ENCODE measurements around the gene CUL4B.
"Not testable (repeated sequence)": the region's sequence is repeated elsewhere in the genome, so short reads cannot be mapped to it uniquely, and the experiment has no call there.

CUL4B gene

DNA sequence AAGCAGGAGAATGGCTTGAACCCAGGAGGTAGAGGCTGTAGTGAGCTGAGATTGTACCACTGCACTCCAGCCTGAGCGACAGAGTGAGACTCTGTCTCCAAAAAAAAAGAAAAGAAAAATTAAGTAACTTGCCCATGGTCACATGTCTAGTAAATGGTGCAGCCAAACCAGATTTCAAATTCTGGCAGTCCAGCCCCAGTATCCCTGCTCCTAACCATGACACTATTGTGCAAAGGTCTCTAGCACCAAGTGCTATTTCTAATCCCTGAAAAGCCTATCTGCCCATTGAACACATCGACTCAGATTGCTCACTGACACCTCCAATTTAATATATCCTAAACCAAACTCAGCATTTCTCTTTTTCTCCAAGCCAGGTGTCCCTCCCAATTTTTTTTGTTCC, 84.0 kb downstream of the CUL4B start:
- DNase-seq (ENCODE audit: low read depth, low spot score), result no peak
- TF ChIP-seq, protein P1, sequence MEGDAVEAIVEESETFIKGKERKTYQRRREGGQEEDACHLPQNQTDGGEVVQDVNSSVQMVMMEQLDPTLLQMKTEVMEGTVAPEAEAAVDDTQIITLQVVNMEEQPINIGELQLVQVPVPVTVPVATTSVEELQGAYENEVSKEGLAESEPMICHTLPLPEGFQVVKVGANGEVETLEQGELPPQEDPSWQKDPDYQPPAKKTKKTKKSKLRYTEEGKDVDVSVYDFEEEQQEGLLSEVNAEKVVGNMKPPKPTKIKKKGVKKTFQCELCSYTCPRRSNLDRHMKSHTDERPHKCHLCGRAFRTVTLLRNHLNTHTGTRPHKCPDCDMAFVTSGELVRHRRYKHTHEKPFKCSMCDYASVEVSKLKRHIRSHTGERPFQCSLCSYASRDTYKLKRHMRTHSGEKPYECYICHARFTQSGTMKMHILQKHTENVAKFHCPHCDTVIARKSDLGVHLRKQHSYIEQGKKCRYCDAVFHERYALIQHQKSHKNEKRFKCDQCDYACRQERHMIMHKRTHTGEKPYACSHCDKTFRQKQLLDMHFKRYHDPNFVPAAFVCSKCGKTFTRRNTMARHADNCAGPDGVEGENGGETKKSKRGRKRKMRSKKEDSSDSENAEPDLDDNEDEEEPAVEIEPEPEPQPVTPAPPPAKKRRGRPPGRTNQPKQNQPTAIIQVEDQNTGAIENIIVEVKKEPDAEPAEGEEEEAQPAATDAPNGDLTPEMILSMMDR (IDR thresholded peaks at IDR 0.05; ENCODE audit: low read depth, low read length), result no peak
- no peak overlapping the region for H3K4me3 ChIP-seq (ENCODE audit: low read depth, low read length)
- in situ Hi-C loops (cut with HindIII; ENCODE audit: low sequenced_read_pairs), result no loop called here

DNA sequence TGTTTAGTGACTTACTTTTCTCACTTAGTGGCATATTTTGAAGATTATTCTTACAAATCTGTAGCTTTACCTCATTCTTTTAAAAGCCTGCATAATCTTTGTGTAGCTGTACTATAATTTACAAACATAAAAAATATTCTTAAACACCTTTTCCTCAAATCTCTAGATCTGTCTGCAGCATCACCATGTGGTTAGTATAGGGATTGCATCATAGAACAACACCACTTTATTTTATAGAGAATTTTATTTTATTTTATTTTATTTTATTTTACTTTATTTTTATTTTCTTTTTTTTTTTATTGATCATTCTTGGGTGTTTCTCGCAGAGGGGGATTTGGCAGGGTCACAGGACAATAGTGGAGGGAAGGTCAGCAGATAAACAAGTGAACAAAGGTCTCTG, 85.3 kb downstream of the CUL4B start:
- TF ChIP-seq, protein P1 (IDR thresholded peaks at IDR 0.05; ENCODE audit: low read depth, low read length), result peak; percentile 53
- DNase-seq (ENCODE audit: low read depth, low spot score); H3K4me3 ChIP-seq (ENCODE audit: low read depth, low read length); in situ Hi-C loops (cut with HindIII; ENCODE audit: low sequenced_read_pairs): not testable (repeated sequence)
